Activated gamma-delta T cell treated with Interleukin-2 at 50 U/mL for 16 hours (primary cell): ENCODE results near the gene ZNF618.
"Not testable (repeated sequence)": the region's sequence is repeated elsewhere in the genome, so short reads cannot be mapped to it uniquely, and the experiment has no call there.

Experiments used
- DNase-seq: peaks from one replicate; pipeline ENCODE4 v3.0.0-alpha.2; 2020

Gene ZNF618

DNA sequence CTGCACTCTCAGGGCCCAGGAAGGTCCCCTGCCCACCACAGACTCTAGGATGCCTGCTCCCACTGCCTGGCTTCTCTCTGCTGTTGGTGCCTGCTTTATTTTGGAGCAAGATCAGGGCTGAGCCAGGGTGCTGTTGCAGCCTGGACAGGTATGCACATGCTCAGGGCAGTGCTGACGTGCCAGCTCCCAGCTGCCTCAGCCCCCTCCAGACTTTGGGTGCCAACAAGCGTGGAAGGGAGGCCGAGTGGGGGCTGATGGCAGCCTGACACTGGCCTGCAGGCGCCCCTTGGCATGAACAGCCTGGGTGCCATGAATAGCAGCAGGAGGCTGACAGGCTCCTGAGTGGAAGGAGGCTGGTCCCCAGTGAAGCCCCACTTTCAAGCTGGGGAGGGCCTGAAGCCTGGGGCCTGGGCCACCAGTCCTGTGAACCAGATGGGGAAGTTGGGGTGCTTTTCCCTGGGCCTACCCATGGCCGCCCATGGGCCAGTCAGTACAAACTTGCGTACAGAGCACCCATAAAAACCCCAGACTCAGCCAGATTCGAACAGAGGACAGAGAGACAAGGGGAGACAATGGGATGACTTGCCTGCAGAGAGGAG lies 195.2 kb downstream of the ZNF618 start:
- DNase-seq: no peak

DNA sequence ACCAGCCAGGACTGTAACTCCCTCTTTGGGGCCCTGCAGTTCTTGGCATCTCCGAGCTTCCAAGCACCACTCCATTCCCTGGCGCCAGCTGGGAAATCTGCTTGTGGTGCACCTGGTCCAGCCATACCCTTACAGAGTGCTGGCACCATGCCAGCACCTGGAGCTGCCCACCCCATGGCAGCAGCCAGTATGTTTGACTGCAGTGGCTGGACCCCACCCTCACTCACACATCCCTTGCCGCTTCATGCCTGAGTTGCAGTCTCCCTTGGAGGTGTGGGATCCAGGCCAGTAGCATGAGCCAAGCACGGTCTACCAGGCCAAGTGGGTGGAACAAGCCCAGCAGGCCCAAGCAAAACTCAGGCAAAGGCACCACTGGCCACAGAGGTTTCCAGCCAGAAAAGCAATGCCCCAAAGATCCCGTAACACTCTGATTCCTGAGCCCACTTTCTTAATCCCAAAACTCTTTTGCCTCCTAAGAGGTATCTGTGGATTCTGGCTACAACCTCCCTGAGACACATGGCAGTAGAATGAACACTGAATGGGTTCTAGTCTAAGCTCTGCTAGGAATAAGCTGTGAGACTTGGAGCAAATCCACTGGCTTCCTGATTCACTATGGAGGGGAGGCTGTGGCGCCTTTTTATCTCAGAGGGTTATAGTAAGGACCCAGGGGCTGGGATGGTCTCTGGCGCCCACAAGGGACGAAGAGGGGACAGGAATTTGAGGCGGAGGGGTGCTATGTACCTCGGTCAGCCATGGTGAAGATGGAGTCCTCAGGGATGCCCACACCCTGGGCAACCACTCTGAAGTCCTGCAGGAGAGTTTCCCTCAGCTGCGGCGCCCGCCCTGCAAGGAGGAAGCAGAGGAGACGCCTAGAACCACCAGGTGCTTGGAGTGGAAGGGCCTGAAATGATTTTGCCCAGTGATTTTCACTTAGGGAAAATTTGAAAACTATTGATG lies 196.4 kb downstream of the ZNF618 start:
- DNase-seq: no peak

DNA sequence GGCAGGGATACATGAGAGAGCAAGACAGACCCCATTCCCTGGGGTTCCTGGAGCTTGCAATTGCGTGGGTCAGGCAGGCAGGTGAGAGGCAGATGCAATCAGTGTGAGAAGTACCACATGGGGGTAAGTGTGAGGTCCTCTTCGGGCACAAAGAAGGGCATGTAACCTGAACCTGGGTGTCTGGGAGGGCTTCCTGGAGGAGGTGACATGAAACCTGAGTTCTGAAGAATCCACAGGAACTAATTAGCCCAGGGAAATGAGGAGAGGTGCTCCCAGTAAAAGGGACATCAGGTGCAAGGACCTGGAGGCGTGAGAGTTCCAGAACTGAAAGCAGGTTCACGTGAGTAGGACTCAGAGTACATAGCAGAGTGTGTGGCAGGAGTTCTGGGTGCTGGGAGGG lies 199.5 kb downstream of the ZNF618 start:
- no peak for DNase-seq

DNA sequence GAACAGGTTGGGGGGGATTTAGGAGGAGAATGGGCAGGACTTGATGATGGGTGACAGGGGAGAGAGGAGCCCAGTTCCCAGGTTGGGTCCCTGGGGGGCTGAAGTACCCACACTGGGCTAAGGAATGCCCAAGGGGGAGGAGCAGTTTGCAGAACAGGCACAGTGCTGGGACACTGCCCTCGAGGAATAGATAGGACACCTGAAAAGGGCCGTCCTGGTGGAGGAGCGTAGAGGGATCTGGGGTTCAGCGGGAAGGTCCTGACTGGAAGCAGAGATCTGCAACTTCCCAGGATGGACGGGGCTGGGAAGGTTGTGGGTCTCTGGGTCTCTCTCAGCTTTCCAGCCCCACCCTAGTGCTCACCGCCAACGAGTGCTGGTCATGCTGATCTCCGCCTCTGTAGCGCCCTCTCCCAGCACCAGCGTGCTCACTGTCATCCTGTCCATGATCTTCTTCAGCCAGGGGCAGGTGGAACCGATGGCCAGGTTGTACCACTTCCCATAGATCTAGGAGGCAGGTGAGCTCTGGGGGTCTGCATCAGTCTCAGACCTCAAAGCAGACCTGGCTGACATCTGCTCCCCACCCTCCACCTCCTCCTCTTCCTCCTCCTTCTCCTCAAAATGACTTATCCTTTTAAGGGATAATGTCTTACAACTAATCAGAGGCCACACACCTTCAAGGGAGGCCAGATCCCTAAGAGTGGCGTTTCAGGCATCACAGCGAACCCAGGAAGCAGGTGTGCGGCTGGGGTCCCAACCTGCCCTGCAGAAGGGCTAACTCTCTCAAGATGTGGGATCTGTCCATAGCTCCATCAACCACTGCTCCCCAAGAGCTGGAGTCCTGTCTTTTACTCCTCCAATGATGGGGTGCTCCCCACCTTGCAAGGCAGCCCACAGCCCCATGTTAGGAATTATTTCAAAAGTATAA lies 200.4 kb downstream of the ZNF618 start:
- DNase-seq: no peak

DNA sequence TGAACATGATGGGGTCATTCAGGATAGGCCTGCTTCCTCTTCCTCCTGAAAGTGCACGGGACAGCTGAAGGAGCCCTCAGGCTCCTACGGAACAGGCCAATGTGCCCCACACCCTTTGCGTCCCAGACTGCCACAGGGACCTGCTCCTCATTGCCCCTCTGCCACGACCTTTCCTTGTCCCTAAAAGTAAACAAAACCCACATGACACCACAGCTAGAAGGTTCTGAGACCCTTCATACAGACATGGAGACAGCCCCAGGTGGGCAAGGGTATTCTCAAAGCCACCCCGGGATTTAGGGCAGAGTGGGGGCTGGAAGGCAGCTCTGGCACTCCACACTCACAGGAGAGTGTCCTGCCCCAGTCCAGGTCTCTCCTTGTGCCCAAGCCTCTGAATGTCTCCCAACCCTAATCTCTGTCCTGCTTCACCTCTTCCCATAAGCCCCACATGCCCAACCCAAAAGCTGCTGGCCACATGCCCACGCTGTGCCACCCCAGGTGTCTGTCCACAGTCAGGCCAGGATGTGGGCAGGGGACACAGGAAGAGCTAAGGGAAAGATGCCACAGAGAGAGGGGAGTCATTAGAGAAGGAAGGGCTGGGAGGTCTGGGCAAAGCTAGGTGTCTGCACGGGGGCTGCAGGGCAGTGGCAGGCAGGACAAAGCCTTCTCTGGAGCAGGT lies 201.2 kb downstream of the ZNF618 start:
- no peak for DNase-seq

DNA sequence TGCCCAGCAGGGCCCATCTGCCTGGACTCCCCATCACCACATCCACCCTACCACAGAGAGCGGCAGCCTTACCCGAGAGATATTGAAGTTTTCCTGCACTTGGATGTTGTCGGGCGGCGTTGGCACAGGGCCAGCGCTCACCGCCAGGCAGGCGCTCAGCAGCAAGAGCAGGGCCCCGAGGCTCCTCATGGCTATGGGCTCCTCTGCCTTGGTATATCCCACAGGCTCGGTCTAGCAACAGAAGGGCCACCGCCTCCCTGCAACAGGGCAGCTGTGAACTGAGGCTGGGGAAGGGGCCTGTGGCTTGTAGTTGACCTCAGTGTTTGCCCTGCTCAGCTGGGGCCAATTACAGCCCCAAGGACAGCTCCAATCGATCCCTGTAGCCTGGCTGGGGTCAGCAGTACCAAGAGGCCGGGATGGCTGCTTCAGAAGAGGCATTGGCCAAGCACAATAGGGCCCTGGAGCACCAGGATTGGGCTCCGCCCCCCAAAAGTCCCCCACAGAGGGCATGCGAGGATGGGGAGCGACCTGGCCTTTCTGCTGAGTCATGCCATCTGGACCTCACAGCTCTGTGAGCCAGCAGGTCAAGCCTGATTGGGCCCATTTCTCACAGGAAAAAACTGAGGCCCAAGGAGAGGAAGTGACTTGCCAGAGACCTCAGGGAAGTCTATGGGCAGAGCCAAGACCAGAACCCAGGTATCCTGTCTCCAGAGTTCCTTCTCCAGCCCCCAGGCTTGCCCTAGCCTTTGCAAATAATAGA lies 202.1 kb downstream of the ZNF618 start, which contains the start of gene AMBP:
Gene AMBP, minus strand, starts transcription at position 280 of the 760 bp plus-strand sequence. Its CDS starts 91 bp downstream, at position 189.
- DNase-seq: no peak

- no peak for DNase-seq
Observed at GRCh38 chr9:114078781-114079156, 202.7 kb downstream of the ZNF618 start.

- DNase-seq: no peak
Observed at GRCh38 chr9:114080195-114080772, 204.2 kb downstream of the ZNF618 start.

DNA sequence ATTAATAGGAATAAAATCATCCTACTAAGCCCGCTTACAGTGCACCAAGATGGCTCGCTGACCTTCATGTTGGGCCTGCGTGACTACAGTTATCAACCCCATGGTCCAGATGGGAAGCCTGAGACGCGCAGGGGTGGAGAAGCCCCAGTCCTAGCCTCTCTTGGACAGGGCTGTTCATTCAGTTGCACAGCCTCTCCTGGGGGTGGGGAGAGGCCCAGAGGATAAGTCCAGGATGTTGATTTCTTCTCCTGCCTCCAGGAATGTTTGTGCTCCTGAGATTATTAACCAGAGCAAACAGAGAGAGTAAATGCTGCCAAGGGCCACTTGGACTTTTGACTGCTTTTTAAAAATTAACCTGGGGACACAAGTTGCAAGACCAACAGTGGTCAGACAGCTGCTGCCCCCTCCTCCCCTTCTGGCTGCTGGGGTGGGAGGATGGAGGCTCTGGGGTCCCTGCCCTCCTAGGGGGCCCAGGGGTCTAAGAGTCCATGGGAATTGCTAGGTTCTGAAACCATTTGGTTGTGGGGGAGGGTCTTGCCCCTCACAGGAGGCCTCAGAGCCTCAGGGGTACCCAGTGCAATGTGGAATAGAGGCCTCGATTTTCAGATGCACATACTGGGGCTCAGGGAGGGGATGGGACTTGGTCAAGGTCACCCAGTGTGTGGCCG lies 204.8 kb downstream of the ZNF618 start:
- no peak for DNase-seq

DNA sequence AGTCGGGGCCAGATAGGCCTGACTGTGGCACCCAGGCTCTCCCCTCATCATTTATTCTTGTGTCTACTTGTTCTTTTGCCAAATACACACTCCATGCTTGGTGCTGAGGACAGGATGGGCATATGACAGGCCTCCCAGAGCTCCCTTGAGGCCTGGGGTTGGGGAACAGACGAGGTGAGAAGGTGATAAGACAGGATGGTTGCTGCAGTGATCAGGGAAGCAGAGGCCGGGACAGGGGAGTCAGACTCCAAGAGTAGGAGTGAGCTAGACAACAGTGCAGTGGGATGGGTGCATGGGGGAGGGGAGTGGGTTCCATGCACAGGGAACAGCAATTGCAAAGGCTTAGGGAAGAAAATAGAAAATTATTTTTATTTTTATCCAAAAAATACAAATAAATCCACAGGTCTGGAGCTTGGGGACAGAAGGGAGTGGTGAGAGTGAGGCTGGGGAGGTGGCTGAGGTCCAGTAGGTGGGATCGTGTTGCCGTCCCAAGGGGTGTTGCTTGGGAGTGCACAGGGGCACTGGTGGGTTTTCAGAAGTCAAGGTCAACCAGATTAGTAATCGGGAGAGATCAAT lies 205.4 kb downstream of the ZNF618 start:
- DNase-seq: no peak

- DNase-seq: peak; percentile 83
Observed at GRCh38 chr9:114082017-114082762, 206.1 kb downstream of the ZNF618 start.

DNA sequence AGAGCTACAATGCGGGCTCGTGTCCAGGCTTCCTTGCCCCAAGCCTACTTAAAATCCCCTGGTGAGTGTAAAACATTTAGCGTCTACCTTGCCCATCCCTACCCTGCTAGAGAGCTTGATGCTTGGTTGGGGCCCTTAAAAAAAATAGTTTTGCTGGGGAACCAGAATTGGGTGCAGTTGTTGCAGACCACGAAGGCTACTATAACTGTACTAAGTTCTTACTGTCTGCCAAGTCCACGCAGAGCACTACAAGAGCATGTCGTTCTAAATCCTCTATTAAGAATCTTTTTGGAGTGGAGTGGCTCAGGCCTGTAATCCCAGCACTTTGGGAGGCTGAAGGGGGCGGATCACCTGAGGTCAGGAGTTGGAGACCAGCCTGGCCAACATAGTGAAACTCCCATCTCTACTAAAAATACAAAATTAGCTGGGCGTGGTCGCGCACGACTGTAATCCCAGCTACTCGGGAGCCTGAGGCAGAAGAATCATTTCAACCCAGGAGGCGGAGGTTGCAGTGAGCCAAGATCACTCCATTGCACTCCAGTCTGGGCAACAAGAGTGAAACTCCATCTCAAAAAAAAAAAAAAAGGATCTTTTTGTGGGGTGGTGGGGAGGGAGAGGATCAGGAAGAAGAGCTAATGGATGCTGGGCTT lies 206.8 kb downstream of the ZNF618 start:
- not testable (repeated sequence) for DNase-seq

- DNase-seq: no peak
Observed at GRCh38 chr9:114083666-114084065, 207.6 kb downstream of the ZNF618 start.

DNA sequence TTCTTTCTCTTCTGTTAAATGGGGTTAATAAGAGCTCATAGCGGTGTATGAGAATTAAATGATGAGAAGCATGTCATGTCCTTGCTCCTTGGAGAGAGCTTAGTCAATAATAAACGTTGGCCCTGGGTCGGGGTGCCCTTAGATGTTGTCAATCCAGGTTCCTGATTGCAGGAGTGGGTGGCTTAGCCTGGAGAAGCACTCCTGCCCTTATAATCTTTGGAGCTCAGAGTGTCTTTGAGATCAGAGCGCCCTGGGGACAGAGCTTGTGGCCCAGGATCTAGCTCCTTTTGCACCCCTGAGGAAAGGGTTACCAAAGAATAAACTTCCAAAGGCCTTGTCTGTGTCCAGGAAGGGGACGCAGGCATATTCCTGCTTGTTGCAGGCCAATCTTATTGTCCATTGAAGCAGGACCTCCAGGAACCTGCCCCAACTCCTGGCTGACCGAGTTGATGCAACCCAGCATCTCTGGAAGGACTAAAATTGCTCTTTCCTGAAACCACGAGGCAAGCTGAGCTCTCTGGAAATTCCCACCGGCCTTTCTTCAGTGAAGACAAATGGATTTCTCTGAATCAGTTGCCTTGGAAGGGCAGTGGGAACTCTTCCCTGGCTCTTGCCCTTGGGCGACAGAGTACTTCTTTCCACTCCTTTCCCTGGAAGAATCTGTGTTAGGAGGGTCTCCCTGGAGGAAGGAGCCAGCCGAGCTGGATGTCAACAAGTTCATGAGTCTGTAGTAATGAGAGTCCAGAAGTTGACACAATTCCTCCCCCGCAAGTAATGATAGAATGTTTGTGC lies 208.4 kb downstream of the ZNF618 start:
- no peak for DNase-seq

GRCh38 chr9:114085387-114085789 lies 209.3 kb downstream of the ZNF618 start:
- no peak for DNase-seq

DNA sequence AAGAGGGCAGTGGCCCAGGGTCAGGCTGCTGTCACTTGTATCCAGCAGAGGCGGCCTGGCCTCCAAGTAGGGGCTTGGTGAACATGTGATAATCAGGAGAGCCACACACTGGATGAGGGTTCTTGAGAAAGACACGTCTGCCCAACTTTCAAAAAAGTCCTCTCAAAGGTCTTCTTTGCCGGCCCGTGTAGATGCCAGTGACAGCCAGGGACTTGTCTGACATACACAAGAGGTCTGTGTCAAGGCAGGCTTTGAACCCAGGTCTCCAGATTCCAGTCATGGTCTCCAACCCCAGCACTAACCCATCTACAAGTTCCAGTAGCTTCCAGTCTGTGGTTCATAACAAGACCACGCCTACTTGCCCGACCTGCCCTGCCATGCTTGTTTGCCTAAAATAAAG lies 209.9 kb downstream of the ZNF618 start:
- no peak for DNase-seq

DNA sequence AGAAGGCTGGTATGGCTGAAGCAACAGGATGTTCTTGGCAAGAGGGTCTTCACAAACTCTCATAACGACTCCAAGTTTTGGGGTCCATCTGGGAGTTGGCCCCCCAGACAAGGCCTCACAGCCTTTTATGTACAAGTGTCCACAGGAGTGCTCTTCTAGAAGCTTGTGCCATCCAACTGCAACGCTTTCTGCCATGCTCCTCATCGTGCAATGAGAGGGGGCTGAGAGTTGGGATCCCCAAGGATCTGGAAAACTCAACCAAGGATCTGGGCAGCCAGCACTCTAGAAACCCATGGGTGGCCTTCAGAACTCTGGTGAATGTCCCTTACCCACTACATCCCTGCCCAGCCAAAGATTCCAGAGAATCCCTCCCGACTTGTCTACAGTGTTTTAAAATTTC lies 210.5 kb downstream of the ZNF618 start:
- no peak for DNase-seq

GRCh38 chr9:114087721-114088120 lies 211.6 kb downstream of the ZNF618 start:
- no peak for DNase-seq
